SW480 (cell line): Measurements from ENCODE around the gene TTC24.
"Not testable (repeated sequence)": the region's sequence is repeated elsewhere in the genome, so short reads cannot be mapped to it uniquely, and the experiment has no call there.

ENCODE experiments used
- DNase-seq: peaks from one replicate; pipeline ENCODE4 v3.0.0-alpha.2; 2016; ENCODE audit warnings: low spot score

The TTC24 gene

DNA sequence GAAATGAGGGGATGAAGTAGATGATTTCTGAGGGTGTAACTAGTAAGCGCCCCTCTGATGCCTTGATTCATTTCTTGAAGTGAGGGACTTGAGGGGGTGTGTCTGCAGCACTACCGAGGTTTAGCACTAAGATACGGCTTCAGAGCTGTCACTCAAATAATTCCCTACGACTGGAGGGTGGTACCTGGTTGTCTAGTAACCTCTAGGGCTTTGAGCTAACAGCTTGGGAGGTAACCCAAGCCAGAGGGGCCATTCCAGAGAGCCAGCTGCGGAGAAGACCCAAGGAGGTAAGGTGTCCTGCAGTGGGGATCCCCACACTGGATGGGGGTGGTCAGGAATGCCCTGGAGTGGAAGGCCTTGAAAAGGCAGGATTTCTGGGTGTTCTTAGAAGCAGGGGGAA lies at the start of gene TTC24:
TTC24 (plus strand) TSS at position 252 of the 400 bp plus-strand sequence. CDS start 1,642 bp downstream, outside the sequence.
- no peak for DNase-seq

DNA sequence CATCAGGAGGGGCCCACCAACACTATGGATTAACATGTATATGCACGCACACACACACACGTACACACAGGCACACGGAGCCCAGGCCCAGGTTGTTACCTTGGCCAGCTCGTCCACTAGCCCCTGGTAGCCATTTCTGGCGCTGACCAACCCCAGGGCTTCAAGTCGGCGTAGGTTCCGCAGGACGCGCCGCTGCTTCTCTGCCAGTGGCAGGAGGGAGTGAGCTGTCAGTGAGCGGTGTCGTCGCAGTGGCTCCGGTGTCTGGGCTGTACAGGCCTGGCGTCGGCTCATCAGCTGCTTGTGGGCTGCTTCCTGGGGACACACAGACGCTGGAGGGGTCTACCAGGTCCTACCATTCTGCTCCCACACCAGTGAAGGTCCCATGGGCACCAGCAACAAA lies 49.5 kb upstream of the TTC24 start:
- DNase-seq = no peak

DNA sequence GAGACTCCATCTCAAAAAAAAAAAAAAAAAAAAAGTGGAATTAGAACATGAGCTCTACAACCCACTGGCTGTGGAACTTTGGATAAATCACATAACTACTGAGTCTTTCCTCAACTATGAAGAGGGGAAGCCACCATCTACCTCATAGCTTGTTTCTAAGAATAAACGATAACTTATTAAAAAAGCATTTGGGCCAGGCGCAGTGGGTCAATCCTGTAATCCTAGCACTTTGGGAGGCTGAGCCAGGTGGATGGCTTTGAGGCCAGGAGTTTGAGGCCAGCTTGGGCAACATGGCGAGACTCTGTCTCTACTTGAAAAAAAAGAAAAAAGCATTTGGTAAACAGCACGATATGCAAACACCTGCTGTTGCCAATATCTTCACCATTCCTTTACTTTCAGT lies 47.1 kb upstream of the TTC24 start:
- DNase-seq = no peak

DNA sequence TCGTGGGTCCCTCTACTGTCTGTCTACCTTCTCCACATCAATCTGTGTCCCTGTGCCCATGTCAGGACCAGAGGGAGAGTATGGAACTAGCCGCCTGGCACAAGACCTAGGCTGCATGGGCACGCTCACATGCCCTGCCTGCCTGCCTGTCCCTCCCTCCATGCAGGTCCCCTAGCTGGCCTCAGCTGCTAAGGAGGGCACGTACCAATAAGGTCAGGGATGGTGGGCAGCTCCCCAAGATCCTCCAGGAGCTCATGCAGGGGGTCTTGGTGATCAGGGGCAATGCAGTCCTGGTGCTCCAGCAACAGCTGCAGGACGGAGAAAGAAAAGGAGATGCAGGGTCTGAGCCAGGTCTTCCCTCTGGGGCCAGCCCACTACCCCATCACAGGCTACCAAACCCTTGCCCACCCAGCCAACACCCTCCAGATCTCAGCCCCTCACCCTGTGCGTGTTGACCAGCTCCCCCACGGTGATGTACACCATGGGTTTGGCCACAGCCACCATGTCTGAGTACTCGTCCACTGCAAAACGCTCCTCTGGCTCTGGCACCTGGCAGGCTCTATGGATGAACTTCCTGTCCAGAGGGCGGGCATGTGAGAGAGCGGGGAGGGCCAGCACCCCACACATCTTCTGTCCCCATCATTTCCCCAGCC lies 45.8 kb upstream of the TTC24 start:
- DNase-seq = no peak

DNA sequence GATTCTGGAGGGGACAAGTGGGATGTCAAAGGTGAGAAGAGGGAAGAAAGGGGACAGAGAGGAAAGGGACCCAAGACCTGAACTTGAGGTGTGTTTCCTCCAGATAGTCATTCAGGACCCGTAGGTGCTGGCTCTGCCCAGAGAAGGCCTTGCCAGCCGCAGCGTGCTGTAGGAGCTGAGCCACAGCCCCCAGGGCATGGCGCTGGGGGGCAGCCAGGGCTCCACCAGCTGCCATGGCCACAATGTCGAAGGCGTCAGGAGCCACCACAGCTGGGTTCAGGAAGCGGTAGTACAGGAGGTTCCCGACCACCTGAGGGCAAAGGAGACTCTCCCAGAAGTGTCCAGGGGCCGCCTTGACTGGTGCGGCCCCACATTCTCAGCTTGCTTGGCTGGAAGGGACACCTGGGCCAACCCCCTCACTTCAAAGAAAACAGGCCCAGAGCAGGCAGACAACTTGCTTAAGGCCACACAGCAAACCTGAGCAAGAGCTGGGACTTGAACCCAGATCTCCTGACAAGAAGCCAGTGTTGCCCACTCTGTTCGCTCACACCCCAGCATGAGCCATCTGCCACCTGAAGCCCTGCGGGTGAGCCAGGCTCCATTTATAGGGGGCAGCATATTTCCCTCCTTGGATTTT lies 45.0 kb upstream of the TTC24 start:
- no peak for DNase-seq

DNA sequence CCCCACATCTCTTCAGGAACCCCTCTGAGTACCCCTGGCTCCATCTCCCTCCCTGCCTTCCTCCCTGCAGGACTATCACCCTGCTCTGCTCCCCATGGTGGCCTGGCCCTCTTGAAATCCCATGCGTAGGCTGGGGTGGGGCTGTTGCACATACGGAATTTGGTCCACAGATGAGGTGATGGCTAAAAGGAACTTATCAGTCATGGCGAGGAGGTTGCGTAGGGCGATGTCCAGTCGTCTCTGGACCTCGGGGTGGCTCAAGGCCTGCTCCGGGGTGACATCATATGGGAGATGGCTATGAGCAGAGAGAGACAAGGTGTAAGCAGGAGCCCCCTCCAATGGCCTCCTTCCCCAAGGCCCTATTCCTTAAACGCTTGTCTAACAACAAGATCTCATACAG lies 42.5 kb upstream of the TTC24 start:
- no peak for DNase-seq

DNA sequence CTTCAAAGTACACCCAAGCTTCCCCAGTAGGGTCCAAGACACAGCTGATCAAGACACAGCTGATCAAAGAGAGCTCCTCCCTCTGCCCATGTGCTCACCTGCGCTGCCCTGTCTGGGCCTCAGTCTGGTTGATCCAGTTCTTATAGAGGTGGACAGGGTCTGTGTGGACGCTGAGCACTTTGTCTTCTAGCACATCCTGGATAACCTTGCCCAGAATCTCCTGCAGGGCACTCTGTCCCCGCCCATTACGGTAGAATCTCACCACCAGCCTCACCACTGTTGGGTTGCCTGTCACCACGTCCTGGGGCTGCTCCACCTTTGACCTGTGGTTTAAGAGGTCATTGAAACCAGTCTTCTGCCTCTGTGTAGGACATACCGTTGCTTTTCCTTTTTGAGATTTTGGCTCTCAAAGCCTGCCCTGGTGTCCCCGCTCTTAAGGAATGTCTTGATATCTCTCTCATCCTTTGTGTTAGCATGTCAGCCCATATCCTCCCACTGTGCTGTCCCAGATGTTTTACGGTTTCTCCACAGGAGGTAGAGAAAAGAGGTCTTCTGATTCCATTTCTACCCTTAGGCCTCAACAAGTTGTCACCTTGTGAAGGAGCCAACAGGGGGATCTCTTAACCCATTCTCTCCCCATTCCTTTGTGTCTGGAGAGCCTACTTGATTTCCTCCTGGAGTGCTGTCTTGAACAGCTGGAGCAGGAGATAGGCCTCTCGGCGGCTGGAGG lies 40.6 kb upstream of the TTC24 start:
- no peak for DNase-seq

DNA sequence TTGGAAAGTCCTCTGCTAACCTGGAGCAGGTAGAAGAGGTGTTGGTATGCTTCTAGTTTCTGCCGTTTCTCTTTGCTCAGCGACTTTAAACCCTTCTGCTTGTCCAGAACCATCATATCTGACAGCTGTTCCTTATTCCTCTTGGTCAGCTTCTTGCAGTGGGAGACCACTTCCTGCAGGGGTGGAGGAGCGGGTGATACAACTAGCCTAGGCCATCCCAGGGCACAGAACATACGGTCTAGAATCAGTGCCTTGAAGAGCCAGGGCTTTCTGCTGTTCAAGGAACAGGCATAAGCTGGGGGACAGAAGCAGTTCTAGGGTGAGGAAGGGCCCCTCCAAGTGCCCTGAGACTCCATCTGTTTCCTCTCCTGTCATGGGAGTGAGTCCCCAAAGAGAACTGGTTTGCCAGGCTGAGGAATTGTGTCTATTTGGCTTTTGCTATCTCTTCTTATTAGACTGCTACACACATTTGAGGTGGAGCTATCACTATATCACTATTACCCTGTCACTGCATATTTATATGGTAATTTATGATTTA lies 39.6 kb upstream of the TTC24 start:
- DNase-seq = no peak

DNA sequence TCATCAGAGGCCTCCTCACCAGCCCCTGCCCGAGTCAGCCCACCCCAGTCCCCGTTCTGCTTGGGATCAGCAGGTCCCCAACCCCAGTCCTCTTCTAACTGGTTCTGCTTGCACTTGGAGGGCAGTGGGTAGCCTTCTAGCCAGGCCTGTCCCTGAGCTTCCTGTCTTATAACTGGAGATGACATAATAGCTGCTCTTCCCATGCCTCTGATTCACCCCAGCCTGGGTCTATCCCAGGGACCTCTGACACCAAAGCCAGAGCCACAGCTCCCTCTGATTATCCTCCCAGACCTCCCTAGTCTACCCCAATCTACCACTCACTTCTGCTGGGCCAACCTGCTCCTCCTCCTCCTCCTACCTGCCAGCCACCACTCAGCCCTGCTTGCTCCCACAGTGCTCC lies 38.6 kb upstream of the TTC24 start:
- DNase-seq = no peak

DNA sequence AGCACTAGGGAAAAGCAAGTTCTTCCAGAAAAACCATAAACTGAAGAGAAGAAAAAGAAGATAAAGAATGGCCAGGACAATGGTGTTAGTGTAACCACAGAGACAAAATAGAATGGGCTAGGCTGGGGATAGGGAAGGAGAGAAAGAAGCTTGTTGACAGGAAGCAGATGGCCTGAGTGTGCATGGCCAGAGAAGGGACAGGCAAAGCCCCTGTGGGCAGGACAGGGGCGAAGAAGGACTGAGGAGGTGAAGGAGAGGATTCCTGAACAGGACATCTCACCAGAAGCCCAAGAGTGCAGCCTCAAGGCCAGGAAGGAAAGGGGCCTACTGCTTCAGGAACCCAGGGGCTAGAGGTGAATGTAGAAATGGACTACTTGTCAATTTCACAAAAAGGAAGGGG lies 36.5 kb upstream of the TTC24 start:
- no peak for DNase-seq

DNA sequence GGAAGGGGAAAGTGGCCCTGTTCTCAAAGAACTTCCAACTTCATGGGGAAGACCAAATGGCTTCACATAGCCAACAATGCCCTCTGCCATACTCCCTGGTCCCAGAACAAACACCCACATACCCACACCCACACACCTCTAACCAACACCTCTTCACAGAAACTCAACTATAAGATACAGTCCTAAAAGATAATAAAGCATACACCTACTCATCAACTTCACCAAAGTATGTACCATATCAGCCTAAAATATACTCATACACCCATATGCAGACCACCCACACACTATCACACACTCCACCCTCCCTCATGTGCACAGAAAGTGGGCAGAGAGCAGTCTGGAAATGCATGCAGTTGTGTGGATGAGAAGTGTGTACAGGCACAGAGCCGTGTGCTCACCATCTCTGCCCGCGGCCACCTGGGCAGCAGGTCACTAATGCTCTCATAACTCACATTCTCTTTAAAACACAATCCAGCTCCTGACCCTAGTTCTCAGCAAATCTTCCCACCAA lies 34.9 kb upstream of the TTC24 start:
- no peak for DNase-seq

DNA sequence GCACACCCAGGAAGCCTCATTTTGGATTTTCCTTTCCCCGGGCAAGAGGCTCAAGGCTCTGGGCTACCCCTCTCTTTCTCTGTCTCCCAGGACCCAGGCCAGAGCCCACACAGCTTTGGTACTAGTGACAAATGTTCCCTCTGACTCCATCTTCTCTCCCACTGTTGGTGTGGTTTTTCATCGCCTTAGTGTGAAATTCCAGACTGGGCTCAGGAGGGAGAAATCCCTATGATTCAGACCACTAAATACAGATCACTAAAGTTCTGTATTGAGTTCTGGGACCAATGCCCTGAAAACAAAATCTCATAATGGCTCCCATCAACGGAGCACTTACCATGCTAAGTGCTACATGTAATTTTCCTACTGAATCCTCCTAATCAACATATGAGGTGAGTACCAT lies 33.3 kb upstream of the TTC24 start:
- DNase-seq = no peak

DNA sequence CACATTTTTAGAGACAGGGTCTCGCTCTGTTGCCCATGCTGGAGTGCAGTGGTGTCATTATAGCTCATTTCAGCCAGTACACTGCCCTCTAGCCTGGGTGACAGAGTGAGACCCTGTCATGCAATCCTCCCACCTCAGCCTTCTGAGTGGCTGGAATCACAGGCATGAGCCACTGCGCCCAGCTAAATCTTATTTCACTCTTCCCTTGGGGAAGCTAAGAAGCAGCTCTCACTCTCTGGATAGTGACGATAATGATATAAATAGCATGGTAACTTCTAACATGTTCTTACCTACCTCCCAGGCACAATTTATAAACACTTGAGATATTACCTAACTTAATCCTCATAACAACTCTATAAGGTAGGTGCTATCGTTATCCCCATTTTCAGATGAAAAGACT lies 32.1 kb upstream of the TTC24 start:
- DNase-seq = no peak

DNA sequence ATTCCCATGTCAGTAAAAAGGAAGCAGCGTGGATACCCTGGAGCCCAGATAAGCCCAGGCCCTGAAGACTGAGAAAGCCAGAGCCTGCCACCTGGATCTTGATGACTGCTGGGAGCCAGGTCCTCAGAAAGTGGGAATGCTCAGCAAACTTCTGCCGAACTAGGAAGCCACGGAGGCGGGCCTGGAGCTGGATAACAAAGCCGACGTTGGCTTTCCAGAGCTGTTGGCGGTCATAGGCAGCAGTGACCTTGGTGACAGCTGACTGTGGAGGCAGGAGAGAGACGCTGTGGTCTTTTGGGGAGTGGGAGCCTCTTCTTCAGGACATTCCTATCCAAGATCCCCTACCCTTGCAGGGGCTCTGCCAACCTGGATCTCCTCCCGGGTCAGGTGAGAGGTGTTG lies 31.5 kb upstream of the TTC24 start:
- no peak for DNase-seq

DNA sequence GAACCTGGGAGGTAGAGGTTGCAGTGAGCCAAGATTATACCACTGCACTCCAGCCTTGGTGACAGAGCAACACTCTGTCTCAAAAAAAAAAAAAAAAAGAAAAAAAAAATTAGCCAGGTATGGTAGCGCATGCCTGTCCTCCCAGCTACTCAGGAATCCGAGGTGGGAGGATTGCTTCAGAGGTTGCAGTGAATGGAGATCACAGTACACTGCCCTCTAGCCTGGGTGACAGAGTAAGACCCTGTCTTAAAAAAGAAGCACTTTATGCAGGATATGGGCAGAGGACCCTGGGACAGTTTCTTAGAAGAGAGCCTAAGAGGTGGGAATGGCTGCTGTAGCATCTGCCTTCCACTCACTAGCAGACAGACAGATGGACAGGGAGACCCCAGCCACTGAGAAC lies 30.1 kb upstream of the TTC24 start:
- DNase-seq = no peak

DNA sequence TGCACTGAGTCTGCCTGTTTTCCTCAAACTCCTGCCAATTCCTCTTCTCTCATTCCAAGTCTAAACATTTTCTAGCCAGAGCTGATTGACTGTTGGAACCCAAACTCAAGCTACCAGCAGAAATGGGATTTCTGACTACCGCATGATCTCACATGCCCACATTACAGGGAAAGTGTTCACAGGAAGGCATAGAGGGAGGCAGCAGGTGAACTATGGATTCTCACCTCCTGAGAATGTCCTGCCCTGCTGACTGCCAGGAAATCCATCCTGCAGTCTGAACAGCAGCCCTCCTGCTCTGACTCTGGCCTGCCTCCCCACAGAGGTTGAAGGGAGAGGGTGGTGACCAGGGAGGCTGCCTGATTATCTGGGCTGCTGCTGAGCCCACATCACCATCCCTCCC lies 29.7 kb upstream of the TTC24 start:
- DNase-seq = no peak

DNA sequence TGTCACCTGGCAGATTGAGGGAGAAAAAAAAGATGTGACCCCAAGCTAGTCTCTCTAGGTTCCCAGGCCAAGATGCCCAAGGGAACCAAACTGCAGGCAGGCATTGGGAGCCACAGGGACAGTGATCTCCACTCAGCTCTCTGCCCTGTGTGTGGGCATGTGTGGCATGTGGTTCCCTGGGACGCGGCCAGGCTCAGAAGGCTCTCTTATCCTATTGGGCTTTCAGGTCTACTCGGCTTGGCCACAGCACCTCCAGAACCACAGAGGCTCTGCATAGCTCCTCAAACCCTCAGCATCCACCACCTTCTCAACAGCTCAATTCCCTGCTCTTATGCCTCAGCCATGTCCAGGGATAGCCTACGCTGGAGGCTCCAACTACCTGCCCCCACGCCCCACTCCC lies 29.2 kb upstream of the TTC24 start:
- DNase-seq = no peak

DNA sequence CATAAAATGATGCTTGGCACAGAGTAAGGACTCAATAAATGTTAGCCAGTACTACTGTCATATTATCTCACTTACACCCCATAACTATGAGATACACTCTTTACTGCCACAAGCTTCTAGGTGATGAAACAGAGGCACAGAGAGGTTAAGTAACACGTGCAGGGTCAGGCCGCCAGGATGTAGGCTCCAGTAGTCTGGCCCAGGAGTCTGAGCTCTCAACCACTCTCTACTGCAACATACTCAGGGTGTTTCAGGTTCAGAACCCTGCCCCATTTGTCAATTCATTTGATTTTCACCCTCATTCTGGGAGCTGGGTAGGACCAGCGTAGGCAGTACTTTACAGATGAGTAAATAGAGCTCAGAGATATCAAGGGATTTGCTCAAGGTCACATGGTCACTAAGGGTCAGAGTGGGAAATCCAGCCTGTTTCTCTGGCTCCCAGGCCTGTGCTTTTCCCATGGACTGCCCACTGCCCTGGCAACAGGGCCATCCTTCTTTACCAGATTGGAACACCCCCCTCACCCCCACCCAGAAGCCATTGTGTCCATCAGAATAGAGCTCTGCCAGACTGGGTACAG lies 28.4 kb upstream of the TTC24 start:
- DNase-seq = no peak

DNA sequence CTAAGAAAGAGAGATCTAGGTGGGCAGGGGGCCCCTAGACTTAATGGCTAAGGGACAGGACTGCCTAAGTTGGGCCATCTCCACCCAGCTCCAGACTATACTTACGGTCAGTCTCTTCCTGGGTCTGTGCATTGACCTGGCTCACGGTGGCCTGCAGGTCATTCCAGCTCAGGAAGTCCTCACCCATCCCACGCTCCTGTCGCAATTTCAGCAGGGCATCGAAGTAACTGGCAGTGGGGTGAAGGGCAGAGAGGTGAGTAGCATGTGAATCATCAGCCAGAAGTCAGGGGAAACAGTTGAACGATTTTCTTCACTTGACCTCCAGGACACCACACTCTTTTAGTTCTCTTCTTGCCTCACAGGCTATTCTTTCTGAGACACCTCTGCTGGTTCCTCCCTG lies 27.7 kb upstream of the TTC24 start:
- DNase-seq = no peak

DNA sequence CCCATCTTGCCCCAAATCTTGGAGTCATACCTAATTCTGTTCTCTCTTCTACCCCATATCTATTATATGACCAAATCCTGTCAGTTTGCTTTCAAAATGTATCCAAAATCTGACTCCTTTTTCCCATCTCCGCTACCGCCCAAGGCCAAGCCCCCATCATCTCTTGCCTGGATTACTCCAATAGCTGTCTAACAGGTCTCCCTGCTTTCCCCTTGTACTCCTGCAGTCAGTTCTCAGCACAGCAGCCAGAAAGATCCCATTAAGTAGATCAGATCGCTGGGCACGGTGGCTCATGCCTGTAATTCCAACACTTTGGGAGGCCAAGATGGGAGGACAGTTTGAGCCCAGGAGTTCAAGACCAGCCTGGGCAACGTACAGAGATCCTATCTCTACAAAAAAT lies 27.0 kb upstream of the TTC24 start:
- no peak for DNase-seq

DNA sequence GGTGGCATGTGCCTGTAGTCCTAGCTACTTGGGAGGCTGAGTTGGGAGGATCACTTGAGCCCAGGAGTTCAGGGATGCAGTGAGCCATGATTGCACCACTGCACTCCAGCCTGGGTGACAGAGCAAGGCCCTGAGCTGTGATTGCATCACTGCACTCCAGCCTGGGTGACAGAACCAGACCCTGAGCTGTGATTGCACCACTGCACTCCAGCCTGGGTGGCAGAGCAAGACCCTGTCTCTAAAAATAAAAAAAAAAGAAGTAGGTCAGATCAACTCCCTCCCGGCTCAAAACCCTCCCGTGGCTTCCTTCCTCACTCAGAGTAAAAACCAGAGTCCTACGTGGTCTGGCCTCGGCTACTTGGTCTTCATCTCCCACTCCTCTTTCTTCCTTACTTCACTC lies 26.6 kb upstream of the TTC24 start:
- DNase-seq = not testable (repeated sequence)

DNA sequence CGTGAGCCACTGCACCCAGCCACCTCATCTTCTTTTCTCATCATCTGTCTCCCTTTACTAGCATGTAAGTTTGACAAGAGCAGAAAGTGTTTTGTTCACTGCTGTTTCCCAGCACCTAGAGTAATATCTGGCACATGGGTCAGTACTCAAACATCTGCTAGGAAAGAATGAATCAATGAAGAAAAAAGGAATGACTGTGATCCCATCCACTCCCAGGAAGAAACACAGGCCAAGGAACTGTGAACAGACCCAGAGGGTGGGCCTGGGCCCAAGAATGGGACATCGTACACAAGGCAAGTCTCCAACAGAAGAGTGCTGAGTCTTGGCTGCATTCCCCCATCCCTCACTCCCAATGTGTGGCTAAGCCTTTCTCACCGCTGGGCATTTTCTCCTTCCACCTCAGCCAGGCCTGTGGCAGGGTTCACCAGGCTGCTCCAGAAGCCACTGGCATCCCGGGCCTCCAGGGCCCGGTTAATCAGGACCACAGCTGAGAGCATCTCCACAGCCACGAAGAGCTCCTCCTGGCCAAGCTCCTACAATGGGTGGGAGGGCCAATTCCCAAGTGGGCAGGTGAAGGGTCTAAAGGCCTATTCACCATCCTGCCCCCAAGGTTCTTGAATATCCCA lies 25.6 kb upstream of the TTC24 start:
- DNase-seq = no peak
